HG03342 (cell line): Measurements from ENCODE around the gene KIAA1671.

Experiments
- ATAC-seq: cut with Tn5 transposase; IDR thresholded peaks from one replicate; pipeline ENCODE4 v1.9.1; 2021; ENCODE audit warnings: mild to moderate bottlenecking, moderate library complexity; ENCODE audit not compliant: unreplicated experiment

KIAA1671 gene

GRCh38 chr22:24950272-24950902, 2.1 kb upstream of the KIAA1671 start:
- no peak for ATAC-seq

DNA sequence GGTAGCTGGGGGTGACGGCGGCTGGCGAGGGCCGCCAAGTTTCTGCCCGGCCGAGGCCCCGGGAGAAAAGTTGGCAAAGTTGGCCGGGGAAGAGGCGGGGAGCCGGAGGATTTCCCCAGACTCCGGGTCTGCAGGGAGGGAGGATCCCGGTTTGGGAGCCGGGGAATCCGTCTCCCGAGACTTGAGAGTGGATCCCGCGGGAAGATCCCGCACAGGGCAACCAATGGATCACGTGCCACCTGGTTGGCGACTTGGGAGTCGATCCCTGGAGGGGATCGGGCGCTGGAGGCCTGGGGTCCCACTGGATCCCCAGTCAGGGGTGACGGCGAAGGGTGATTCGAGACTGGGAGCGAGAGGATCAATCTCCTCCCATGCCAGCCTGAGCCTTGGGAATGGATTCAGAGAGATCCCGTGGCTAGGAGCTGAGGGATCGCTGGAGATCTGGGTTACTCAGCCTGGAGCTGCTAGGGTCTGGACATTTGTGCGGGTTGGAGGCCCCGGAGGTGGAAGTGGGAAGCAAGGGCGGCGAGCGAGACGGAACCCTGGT, 394 bp downstream of the KIAA1671 start:
- no peak for ATAC-seq

DNA sequence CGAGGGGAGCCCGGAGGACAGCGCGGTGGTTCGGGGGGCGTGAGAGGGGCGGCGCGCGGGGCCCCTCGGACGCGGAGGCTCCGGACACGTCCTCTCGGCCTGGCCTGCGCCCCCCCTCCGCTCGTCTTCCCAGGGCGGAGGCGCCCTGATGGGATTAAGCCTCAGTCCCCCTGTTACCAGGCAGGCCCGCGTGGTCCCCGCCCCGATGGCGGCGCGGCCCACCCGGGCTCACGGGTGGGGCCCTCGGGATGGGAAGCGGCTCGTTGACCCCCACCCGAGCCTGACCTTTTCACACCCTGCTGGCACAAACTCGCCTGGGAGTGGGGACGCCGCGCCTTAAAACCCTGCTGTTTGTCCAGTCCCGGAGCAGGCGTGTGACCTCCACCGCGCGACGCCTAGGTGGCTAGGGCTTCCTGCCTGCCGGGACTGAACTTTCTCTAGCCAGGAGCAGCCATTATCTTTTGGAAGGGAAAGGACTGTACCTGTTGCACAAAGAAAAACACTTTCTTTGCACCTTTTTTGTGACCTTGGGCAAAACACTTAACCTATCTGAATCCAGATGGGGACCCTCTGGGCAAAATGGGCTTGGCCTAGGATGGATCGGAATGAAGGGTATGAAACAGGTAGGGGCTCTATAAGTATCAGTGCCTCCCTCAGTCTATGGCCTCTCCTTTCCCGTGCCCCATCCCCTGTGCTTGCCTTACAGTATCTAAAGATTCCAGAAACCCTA, 1.0 kb downstream of the KIAA1671 start:
- no peak for ATAC-seq

- no peak for ATAC-seq
Observed at GRCh38 chr22:24954114-24954463, 1.6 kb downstream of the KIAA1671 start.

- ATAC-seq, result no peak
Observed at GRCh38 chr22:24954856-24955255, 2.3 kb downstream of the KIAA1671 start.

- ATAC-seq, result no peak
Observed at GRCh38 chr22:24957043-24957442, 4.5 kb downstream of the KIAA1671 start.

- ATAC-seq, result no peak
Observed at GRCh38 chr22:24961217-24961844, 8.8 kb downstream of the KIAA1671 start.

- ATAC-seq, result no peak
Observed at GRCh38 chr22:24962094-24962493, 9.6 kb downstream of the KIAA1671 start.

- ATAC-seq, result no peak
Observed at GRCh38 chr22:24962835-24963234, 10.3 kb downstream of the KIAA1671 start.

GRCh38 chr22:24964441-24964840, 11.9 kb downstream of the KIAA1671 start:
- ATAC-seq, result no peak

GRCh38 chr22:24965822-24966626, 13.5 kb downstream of the KIAA1671 start:
- no peak for ATAC-seq

DNA sequence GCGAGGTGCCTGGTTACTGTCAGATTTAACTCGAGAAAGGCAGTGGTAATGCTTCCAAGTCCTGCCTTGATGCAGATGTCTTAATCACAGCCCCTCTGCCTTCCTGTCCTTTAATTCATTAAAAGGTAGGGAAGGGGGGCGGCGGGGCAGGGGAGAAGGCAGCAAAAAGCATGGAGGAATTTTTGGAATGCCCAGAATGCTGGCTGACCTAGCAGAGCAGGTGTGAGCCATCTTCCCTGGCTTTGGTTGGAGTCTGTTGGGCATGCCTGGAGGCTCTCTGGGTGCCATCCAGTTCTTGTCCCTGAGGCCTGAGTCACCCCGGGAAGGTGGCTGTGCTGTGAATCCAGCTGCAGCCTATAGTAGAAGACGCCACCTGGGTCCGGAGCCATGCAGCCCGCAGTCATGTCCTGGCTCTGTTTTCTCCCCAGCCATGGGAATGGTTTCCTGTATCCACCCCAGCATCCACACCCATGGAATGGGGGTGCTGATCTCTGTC, 15.6 kb downstream of the KIAA1671 start:
- ATAC-seq, result no peak

DNA sequence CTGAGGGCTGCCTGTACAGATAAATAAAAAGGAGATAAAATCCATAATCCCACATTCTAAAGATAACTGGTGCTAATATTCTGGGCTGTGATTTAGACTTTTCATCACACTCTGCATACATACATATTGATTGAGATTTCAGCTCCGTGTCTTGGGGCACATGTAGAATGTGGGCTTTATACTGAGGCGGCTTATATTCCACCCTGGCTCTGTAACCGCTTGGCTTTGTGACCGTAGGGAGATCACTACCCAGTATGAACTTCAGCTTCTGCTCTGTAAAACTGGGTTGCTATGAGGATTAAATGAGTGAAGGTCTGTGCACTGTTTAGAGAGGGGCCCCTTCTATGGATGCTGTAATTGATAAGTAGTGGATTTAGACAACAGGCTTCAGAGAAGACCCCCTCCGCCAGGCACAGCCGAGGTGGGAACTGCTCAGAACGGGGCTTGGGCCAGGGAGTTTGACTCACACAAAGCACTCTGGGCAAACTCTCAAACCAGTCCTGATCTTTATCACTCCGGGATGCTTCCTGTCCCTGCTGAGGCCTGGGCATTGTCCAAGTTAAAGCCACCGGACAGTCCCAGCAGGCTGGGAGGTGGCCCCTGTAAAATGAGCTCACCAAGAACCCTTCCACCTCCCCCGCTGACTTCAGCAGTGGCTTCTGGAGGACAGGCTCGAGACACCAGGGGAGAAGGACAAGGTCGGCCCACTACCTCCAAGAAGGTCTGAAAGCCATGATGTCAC, 17.2 kb downstream of the KIAA1671 start:
- no peak for ATAC-seq

DNA sequence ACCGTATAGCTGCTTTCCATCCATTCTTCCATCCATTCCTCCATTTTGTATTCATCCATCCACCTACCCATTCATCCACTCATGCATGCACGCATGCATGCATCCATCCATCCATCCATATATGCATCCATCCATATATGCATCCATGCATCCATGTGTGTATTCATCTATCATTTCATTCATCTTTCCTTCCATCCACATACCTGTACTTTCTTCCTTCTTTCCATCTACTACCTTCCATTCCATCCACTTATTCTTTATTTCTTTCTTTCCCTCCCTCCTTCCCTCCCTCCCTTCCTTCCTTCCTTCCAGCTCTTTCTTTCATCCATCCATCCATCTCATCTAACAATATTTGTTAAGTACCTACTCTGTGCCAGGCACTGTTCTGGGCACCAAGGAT, 19.9 kb downstream of the KIAA1671 start:
- ATAC-seq, result no peak

DNA sequence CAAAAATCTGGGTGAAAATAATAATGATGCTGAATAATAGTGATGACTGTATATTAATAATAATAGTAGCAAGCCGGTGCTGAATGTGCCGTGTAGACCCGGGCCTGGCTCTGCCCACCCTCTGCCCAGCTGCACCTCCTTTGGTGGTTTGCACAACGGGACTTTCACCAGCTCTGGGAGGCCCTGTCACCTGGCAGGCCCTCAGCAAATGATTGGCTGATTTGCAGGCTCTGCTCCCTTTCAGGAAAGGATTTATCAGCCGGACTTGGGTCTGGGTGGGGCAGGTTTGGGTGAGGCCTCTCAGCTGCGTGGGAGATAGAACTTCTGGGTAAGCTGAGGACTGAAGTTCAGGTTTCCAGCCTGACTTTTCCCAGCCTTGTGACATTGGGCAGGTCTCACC, 21.4 kb downstream of the KIAA1671 start:
- ATAC-seq, result no peak

GRCh38 chr22:24975125-24975640, 22.7 kb downstream of the KIAA1671 start:
- no peak for ATAC-seq

DNA sequence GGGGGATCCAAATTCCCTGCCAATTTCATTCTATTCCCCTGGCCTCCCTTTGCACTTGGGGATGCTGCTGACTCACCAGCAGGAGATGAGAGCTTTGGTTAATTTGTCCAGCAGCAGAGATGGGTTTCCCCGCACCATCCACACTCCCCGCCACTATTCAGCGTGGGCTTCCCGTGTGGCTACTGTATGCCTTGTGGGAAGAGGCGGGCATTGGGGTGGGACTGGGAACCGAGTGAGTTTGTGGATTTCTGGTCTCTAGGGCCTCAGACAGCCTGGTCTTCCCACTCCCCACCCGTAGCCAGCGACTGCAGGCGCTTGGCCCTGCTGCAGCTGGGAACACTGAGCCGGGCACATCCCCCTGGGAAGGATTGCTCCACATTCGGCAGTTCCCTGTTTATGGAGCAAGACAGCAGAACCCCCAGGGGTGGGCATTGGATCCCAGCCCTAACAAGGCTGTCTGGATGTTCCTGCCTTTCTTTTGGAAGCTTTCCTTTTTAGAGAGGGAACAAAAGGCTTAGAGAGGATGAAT, 23.4 kb downstream of the KIAA1671 start:
- ATAC-seq, result no peak

DNA sequence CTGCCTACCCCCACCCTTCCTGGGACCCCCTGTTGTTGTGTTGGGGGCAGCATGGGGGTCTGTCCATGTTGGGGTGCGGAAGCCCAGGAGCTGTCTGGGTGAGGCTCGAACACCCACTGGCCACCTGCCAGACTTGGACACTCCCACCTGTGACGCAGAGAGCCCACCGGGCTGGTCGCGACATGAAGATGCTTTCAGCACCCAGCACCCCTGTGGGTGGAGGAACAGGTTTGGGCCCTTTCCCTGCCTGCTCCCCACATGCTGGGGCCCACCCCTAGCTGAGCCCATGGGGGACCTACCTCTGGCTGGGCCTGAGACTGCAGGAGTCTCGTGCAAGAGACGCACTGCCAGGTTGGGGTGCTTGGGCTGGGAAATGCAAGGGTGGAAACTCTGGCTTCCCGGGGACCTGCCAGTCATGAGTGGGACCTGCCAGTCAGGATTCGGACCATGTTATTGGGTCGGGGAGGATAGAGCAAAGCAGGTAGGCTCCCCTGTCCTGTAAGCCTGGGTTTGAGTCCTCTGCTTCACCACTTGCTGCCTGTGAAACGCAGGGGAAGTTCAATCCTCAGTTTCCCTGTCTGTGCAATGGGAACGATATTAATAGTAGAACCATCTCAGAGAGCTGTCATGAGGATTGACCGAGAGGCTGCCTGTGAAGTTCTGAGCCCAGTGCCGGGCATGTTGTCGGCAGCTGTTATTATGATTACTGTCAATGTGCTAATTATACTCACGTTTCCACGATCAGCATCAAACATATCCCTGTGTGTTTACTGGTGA, 24.1 kb downstream of the KIAA1671 start:
- no peak for ATAC-seq
